HG02610 (cell line): Measurements from ENCODE around the gene ACVRL1.

Source experiments
- ATAC-seq: cut with Tn5 transposase; IDR thresholded peaks from one replicate; pipeline ENCODE4 v1.9.1; 2021; ENCODE audit warnings: mild to moderate bottlenecking, moderate library complexity; ENCODE audit not compliant: unreplicated experiment

ACVRL1 gene

GRCh38 chr12:51896236-51896635 is 11.1 kb upstream of the ACVRL1 start:
- ATAC-seq: no peak

- ATAC-seq: no peak
Measured at GRCh38 chr12:51897181-51897580, 10.1 kb upstream of the ACVRL1 start.

GRCh38 chr12:51898506-51898905 is 8.8 kb upstream of the ACVRL1 start:
- no peak for ATAC-seq

- ATAC-seq: no peak
Measured at GRCh38 chr12:51898937-51899336, 8.4 kb upstream of the ACVRL1 start.

GRCh38 chr12:51900323-51900889 is 6.9 kb upstream of the ACVRL1 start:
- ATAC-seq: no peak

GRCh38 chr12:51901121-51901817 is 6.0 kb upstream of the ACVRL1 start:
- ATAC-seq: no peak

GRCh38 chr12:51901881-51902280 is 5.4 kb upstream of the ACVRL1 start:
- ATAC-seq: no peak

GRCh38 chr12:51904951-51905470 is 2.3 kb upstream of the ACVRL1 start:
- no peak for ATAC-seq

GRCh38 chr12:51905471-51906429 is 1.6 kb upstream of the ACVRL1 start:
- no peak for ATAC-seq

- no peak for ATAC-seq
Measured at GRCh38 chr12:51906430-51907082, 748 bp upstream of the ACVRL1 start.

GRCh38 chr12:51907856-51908425 is 637 bp downstream of the ACVRL1 start:
- no peak for ATAC-seq

- ATAC-seq: no peak
Measured at GRCh38 chr12:51908876-51909592, 1.7 kb downstream of the ACVRL1 start.

GRCh38 chr12:51910168-51910567 is 2.9 kb downstream of the ACVRL1 start:
- no peak for ATAC-seq

GRCh38 chr12:51910691-51911090 is 3.4 kb downstream of the ACVRL1 start:
- no peak for ATAC-seq

GRCh38 chr12:51911307-51911706 is 4.0 kb downstream of the ACVRL1 start:
- no peak for ATAC-seq

- ATAC-seq: no peak
Measured at GRCh38 chr12:51911788-51912711, 4.7 kb downstream of the ACVRL1 start.

GRCh38 chr12:51913071-51914033 is 6.0 kb downstream of the ACVRL1 start:
- no peak for ATAC-seq
